Stimulated activated CD4-positive, alpha-beta T cell treated with anti-CD3 and anti-CD28 coated beads, Interleukin-1b, Interleukin-23, amount 100 ng/mL, for 4 hours (primary cell): ENCODE measurements around the gene LEUTX.

ENCODE experiments used
- DNase-seq, 2 donors: peaks; one replicate each; pipeline ENCODE4 v3.0.0-alpha.2; 2020; ENCODE audit warnings: low read depth in 2 of 2

The LEUTX gene

DNA sequence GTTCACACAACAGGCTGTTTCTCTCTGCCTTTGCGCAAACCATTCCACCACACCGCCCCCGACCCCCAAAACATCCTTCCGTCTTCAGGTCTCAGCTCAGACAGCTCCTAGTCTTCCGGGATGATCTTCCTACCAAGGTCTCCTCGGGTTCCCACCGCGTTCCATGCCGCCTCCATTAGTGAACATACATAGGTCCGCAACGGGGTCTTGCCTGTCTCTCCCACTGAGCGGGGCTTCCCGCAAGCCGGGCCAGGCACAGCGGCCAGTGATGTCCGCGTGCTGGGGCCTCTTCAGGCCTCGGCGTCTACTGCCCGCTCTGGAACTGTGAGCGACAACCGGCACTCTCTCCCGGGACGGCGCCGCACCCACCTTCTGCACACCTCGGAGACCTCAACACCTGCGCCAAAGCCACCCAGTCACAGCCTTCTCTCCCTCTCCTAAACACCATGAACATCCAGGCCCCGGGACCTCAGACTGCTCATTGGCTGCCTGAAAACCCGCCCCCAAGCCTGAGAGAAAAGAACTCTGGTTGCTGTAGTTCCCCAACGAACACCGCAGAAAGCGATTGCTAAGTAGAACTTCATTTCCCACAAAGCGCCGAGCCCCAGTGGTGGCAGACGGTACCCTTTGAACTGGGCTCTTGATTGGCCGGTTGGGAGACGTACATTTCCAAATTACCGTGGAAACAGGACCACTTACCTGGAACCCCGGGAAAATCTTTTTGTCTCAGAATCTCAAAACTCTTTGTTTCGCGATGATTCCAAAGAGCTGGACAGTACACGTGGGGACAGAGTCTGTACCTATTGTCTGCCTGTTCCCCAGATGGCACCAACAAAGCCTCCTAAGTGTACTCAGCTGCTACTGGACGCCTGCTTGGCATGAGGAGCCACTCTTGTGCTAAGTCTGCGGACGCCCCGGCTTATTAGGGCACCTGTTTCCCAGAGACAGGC, 45.8 kb downstream of the LEUTX start:
- DNase-seq: peak; percentile 68 to 79

DNA sequence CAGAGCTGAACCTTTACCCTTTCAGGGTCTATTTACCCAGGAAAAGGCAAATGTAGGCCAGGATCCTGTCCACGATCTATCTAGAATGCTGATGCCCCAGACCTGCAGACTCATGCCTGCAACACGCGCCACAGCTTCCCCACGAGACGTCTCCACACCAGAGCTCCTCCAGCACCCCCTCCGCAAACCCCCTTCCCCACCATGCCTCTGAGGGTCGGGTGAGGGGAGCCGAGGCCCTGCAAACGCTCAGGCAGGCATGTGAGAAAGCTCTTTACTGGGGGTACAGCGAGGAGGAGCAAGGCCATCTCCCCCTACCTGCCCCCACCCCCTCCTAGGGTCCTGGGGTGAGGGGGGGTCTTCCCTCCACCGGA, 46.4 kb downstream of the LEUTX start:
- DNase-seq: no peak

DNA sequence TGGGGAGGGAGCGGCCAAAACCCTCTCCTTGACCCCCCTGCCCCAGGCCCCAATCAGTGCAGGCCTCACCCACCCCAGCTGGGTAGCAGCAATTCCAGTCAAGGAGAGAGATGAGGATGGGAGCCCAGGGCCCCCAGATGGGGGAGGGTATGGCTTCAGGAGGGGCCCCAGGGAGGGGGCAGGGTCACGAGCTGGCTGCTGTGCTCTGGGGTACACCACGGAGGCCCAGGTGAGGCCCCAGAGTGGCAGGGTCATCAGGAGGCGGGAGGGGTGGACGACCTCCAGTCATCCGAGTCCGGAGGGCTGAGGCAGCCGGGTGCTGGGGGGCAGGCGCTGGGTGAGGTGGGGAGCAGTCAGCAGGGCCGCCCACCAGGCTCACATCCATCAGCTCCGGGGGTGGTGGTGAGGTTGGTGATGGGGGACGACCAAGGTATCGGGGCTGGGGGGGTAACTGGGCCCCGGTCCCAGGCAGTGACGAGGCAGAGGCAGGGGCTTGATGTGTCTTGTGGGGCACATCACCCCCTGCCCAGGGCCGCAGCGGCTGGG, 47.0 kb downstream of the LEUTX start:
- no peak for DNase-seq

DNA sequence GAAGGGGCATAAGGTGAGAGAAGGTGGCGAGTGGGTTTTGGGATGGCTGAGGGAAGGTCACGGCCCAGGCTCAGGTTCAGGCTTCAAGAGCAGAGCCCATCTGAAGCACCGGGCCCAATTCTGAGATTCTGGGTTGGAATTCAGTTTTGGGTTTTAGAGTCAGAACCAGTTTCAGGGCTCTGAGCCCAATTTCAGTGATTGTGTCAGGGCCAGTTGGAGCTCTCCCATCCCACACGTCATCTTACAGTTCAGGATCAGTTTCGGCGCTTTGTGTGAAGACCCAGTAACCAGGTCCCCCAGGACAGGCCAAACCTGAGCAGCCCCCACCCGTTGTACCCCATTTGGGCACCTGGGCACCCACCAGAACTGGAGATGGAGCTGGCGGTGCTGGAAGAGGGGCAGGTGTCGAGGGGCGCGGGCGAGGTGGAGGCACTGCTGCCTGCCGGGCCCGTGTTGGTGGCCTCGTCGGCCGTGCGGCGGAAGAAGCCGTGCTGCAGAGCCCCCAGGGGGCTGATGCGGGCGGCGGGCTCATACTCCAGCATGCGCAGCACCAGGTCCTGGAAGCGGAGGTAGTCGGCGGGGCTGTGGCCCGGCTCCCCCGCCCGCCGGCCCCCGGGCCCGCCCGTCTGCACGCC, 47.8 kb downstream of the LEUTX start:
- no peak for DNase-seq

DNA sequence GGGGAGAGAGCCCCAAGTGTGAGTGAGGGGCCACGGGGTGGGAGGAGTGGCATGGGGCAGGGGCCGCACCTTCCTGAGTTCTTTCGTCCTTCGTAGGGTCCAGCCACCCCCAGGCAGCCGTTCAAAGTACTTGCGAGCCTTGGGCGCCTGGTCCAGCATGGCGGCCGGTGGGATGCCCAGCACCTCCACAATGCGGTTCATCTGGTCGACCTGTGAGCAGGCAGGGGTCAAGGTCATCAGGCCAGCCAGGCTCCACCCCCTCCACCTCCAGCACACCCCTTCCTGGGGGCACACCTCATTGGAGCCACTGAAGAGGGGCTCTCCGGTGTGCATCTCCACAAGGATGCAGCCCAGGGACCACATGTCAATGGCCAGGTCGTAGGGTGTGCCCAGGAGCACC, 48.6 kb downstream of the LEUTX start:
- DNase-seq: no peak

DNA sequence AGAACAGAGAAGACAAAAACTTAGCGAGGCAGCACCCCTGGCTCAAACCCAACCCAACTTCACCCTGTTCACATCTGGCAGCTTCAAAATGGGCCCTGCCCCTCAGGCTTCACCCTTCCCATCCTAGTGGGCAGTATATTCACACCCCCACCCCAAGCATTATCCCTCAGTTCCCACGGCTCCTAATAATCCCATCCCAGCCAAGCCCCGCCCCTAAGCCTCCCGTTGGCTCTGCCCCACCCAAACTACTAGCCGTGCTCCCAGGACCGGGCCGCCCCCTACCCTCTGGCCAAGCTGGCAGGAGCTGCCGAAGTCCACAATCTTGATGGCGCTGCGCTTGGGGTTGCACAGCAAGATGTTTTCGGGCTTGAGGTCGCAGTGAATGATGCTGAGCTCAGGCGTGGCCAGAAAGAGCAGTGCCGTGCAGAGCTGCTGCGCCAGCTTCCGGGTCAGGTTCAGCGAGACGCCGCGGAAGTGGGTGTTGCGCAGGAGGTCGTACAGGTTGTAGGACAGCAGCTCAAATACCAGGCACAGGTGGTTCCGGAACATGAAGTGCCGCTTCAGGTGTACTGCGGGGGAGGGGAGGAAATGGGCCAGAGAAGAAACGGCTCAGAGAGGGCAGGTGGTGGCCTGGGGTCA, 49.5 kb downstream of the LEUTX start:
- no peak for DNase-seq

DNA sequence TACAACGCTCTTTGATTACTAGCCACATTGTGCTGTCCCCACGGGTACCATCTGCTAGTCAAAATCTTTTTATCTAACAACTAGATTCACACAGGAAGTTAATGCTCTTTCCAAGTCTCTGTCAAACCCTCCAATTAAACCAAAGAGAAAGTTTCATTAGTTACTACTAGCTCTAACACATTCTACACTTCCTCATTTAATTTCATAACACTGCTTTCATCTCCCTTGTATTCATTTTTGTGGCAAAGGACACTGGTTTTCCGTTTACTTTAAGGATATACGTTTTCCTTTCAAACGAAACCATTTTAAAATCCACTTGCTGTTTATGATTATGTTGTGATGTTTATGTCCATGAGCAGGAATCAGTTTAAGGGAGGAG, 50.0 kb downstream of the LEUTX start:
- DNase-seq: no peak

DNA sequence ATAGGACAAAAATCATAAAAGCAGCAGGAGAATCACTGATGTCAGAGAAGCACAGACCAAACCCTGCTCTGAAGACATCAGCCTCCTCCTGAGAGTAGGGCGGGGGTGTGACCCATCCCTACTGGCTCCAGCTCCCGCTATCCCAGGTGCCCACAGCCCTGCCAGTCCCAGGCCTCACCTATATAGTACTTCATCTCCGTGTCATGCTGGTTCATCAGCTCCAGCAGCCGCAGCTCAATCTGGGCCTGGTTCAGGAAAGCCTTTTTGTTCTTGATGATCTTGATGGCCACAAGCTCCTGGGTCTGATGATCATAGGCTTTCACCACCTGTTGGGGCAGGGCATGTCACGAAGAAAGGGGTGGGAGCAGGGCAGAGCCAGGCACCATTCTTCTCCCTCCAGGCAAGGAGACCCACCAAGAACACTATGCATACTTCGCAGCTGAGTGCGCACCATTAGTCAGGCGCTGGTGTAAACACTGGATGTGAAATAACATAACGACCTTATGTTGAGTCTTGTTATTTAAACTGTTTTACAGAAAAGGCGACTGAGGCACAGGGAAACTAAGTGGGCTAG, 51.1 kb downstream of the LEUTX start:
- DNase-seq: no peak

DNA sequence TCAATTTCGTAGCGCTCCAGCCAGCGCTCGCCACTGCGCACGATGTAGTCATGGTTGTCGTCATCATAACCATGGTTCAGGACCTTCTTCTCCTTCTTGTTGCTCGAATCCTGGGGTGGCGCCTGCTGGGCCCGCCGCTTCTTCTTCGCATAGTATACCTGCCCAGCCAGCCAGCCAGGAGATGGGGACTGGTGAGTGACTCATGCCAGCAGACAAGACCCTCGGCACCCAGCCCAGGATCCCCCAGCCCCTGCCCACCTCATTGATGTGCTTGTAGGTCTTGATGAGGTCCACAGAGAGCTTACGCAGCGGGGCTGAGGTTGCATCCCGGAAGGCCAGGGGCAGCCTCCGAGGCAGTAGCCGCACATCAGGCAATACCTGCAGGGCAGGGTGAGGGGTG, 51.8 kb downstream of the LEUTX start:
- DNase-seq: no peak

DNA sequence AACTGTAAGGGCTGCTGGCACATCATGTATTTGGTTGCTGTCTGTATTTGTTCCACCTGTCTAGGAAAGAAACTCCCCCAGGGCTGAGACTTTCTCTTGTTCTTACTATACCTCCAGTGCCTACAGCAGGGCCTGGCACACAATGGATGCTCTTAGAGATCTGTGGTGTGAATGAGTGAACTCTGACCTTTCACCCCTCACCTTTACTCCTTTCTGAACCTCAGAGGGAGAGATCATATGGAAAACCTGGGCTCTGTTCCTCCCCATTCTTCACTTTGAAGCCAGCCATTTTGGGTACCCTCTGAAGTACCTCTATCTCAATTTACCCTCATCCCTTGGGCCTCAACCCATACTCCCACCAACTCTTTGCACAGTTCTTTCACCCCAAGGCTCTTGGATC, 52.2 kb downstream of the LEUTX start:
- DNase-seq: no peak

DNA sequence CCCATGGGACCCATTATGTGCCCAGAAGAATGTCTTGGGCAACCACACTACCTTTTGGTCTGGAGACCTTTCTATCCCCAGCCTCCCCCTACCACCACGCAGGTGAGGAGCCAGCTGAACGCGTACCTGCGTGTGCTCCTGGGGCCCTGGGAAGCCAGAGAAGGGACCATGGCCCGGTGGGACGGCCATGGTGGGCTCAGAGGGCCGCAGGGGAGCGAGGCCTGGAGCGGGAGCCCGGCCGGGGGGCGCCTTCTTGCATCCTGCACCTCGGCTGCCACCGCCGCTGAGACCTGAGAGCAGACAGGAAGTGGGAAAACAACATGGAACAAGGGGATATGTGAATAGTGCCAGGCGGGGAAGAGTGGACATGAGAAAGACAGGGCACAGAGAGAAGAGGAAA, 53.0 kb downstream of the LEUTX start:
- no peak for DNase-seq

DNA sequence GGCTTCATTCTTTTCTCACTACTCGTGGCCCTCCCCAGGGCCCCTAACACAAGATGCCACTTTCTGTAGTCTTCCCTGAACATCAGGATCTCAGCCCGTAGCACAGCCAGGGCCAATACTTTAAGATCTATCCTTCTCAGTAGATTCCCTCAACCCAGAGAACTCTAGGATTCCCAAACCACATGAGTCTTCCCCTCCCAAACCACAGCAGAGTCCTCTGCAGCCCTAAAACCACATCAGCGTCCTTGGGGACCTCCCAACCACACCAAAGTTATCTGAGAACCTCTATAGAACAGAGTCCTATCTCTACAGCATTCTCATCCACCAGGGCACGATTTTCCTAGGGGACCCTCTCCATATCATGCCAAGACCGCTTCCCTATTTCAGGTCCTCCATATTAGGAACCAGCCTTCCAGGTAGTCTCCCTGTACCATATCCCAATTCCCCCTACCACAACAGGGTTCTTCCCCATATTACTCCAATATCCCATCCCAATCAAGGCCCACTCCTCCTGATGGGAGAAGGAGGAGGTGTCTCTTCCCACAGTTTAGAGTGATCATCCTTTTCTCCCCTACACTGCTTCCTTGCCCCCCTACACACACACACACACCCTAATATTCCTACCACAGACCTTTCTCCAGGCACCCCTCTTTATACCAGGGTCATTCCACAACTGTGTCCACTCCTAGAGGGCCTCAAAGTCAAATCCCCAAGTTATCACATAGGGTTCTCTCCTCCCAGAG, 53.9 kb downstream of the LEUTX start:
- DNase-seq: no peak

DNA sequence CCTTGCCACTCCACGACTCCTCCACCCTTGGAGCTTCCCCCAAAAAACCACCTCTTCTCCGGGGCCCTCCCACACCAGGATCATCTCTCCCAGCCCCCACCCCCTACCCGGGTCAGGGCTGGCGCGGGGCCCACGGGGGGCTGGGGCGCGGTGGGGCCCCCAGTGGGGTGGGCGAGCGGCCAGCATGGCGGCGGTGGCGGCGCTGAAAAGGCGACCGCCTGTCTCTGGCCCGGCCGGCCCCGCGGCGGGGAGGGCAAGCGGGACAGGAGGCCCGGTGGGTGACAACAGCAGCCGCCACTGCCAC, 54.5 kb downstream of the LEUTX start:
- no peak for DNase-seq

DNA sequence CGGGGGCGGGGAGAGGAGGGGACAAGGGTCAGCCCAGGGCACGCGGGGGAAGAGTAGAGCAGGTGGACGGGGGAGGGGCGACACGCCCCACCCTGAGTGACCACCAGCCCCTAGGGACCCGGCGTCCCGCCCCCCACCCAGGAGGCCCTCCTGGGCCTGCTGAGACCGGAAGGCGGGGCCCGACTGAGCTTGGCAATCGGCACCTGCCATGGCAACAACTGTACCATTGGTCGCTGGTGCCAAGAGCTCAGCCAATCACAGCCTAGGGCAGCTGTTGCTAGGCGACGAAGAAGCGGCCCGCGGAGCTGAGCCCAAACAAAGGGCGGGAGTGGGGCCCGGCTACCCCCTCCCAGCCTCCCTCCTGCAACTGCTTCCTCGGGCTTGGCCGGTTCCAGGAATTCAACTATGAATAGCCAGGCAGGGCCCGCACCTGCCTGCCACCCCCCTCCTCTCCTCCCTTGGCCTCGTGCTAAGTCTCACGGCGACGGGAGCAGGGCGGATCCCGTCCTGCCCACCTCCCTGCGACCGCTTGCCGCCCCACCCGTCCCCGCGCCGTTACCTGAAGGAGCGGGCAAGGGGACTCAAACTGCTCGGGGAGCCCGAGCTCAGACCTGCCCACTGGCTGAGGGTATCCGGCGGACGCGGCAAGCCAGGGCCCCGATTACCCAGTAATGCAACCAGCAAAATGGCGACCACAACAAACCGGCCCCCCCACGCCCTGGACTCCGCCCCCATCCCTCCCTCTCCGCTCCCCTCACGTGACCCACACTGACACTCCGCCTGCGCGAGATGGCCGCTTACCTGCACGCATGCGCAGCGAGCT, 55.0 kb downstream of the LEUTX start, which contains the start of gene DYRK1B:
Gene DYRK1B (minus strand): TSS at position 699 of the 823 bp plus-strand sequence. CDS start 2,295 bp downstream, outside the sequence.
- peak; percentile 90 to 96 for DNase-seq

DNA sequence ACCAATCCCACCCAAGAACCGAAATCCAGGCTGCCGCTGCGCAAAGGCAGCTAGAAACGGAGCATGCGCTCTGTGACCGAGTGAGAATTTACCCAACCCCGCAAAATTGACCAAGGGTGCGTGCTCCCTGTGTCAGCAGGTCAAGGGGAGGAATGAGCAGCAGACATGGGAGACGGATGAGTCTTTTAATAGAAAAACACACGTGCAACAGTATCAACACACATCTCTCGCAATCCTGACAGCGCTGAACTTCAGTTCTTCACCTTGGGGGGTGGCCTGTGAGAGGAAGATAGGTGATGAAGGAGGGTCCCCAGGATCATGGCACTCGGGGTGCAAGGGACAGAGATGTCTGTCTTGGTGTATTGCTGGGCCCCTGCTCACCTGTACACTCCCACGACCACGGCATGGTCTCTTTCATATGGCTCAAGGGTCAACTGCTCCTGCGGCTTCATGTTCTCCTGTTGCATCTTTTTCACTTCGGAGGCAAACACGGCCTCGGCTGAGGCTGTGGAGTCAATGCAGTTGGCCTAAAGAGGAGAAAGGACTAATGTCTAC, 55.7 kb downstream of the LEUTX start:
- DNase-seq: no peak
